Measurements from ENCODE around the gene KMT5B.

DNA sequence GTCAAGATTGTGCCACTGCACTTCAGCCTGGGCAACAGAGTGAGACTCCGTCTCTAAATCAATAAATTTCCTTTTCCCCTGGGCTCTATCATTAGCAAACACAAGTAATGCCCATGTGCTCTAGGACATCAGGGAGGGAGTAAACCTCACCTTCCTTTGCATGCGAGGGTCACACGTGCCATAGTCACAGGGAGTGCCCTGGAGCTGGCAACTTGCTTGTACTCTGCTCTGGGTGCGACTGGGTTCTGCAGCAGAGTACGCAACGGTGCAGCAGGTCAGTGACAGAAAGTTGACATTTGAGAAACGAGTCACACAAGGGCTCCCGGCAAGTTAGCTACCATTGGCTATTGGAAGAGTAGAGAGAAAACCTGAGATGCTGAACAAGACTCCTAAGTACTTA lies 59.4 kb downstream of the KMT5B start:
- TF ChIP-seq, protein P1, sequence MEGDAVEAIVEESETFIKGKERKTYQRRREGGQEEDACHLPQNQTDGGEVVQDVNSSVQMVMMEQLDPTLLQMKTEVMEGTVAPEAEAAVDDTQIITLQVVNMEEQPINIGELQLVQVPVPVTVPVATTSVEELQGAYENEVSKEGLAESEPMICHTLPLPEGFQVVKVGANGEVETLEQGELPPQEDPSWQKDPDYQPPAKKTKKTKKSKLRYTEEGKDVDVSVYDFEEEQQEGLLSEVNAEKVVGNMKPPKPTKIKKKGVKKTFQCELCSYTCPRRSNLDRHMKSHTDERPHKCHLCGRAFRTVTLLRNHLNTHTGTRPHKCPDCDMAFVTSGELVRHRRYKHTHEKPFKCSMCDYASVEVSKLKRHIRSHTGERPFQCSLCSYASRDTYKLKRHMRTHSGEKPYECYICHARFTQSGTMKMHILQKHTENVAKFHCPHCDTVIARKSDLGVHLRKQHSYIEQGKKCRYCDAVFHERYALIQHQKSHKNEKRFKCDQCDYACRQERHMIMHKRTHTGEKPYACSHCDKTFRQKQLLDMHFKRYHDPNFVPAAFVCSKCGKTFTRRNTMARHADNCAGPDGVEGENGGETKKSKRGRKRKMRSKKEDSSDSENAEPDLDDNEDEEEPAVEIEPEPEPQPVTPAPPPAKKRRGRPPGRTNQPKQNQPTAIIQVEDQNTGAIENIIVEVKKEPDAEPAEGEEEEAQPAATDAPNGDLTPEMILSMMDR (IDR thresholded peaks at IDR 0.05), result no peak
- TF ChIP-seq POLR2A (IDR thresholded peaks at IDR 0.05), result no peak

Measured in thyroid gland (tissue), 4 donors.